Measurements from ENCODE around the gene PRKCE.

- TF ChIP-seq POLR2A (IDR thresholded peaks at IDR 0.05) = no peak
- TF ChIP-seq, protein P1, sequence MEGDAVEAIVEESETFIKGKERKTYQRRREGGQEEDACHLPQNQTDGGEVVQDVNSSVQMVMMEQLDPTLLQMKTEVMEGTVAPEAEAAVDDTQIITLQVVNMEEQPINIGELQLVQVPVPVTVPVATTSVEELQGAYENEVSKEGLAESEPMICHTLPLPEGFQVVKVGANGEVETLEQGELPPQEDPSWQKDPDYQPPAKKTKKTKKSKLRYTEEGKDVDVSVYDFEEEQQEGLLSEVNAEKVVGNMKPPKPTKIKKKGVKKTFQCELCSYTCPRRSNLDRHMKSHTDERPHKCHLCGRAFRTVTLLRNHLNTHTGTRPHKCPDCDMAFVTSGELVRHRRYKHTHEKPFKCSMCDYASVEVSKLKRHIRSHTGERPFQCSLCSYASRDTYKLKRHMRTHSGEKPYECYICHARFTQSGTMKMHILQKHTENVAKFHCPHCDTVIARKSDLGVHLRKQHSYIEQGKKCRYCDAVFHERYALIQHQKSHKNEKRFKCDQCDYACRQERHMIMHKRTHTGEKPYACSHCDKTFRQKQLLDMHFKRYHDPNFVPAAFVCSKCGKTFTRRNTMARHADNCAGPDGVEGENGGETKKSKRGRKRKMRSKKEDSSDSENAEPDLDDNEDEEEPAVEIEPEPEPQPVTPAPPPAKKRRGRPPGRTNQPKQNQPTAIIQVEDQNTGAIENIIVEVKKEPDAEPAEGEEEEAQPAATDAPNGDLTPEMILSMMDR (IDR thresholded peaks at IDR 0.05) = no peak
Measured at GRCh38 chr2:45698554-45698953, 47.1 kb downstream of the PRKCE start.
